GM23338 (cell line): ENCODE measurements around the gene GRIPAP1.

ENCODE experiments used
- CREB1 ChIP-seq: fragments of 250-450 bp; sonication (Bioruptor Pico); IDR thresholded peaks from 2 replicates; pipeline ENCODE4 v1.5.0; 2020; ENCODE audit warnings: low read depth, mild to moderate bottlenecking, moderate library complexity
- CTCF ChIP-seq, 2 experiments: fragments of 200-600 bp in 1 of 2; sonication (generic) in 1 of 2; conservative IDR thresholded peaks; 2 replicates each; pipeline versions ENCODE4 v1.5.1 to v1.6.1; 2016 to 2017; ENCODE audit warnings: antibody characterized with exemption in 2 of 2, low read depth in 2 of 2, mild to moderate bottlenecking in 2 of 2, moderate library complexity in 1 of 2
- EZH2 ChIP-seq: fragments of 200-600 bp; sonication (generic); IDR thresholded peaks from one replicate; pipeline ENCODE4 v1.8.0; 2017; ENCODE audit warnings: antibody characterized with exemption, mild to moderate bottlenecking, low read depth; ENCODE audit not compliant: unreplicated experiment
- EZH2phosphoT487 ChIP-seq: fragments of 200-600 bp; sonication (generic); IDR thresholded peaks from one replicate; pipeline ENCODE4 v1.8.1; 2018; ENCODE audit warnings: antibody characterized with exemption; ENCODE audit not compliant: unreplicated experiment
- JUNB ChIP-seq: IDR thresholded peaks from one replicate; pipeline ENCODE4 v1.6.1; 2016; ENCODE audit warnings: antibody characterized with exemption; ENCODE audit not compliant: unreplicated experiment
- NANOG ChIP-seq: IDR thresholded peaks from 2 replicates; pipeline ENCODE4 v1.6.1; 2016; ENCODE audit warnings: antibody characterized with exemption, borderline replicate concordance
- POLR2AphosphoS5 ChIP-seq: IDR thresholded peaks from 2 replicates; pipeline ENCODE4 v1.6.1; 2016; ENCODE audit warnings: antibody characterized with exemption, low read depth
- ZNF114 ChIP-seq: fragments of 250-450 bp; sonication (Bioruptor Pico); IDR thresholded peaks from 2 replicates; pipeline ENCODE4 v1.5.0; 2020; ENCODE audit warnings: mild to moderate bottlenecking, moderate library complexity
- TF ChIP-seq, protein P1 (sequence below): IDR thresholded peaks from one replicate; pipeline ENCODE4 v1.6.1; 2018; ENCODE audit warnings: antibody characterized with exemption; ENCODE audit not compliant: unreplicated experiment

DNA sequence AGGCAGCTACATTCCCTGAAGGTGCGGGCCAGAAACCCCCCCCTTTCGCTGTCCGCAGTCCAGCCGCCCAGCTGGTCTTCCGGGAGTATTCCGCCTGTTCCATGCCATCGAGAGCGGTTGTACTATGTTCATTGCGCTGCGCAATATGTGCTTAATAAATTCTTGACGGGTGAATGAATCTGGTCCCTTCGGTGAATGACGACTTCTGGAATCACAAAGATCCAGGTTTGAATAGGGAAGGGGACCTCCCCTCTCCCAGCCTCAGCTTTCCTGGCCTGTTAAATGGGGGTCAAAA is 41.9 kb upstream of the GRIPAP1 start:
- TF ChIP-seq CTCF (conservative IDR thresholded peaks at IDR 0.05; ENCODE audit: low read depth in 2 of 2) (no peak), CREB1 (no peak), EZH2 (no peak), POLR2AphosphoS5 (no peak), NANOG (no peak), EZH2phosphoT487 (no peak), JUNB (no peak), ZNF114 (no peak)
- TF ChIP-seq, protein P1, sequence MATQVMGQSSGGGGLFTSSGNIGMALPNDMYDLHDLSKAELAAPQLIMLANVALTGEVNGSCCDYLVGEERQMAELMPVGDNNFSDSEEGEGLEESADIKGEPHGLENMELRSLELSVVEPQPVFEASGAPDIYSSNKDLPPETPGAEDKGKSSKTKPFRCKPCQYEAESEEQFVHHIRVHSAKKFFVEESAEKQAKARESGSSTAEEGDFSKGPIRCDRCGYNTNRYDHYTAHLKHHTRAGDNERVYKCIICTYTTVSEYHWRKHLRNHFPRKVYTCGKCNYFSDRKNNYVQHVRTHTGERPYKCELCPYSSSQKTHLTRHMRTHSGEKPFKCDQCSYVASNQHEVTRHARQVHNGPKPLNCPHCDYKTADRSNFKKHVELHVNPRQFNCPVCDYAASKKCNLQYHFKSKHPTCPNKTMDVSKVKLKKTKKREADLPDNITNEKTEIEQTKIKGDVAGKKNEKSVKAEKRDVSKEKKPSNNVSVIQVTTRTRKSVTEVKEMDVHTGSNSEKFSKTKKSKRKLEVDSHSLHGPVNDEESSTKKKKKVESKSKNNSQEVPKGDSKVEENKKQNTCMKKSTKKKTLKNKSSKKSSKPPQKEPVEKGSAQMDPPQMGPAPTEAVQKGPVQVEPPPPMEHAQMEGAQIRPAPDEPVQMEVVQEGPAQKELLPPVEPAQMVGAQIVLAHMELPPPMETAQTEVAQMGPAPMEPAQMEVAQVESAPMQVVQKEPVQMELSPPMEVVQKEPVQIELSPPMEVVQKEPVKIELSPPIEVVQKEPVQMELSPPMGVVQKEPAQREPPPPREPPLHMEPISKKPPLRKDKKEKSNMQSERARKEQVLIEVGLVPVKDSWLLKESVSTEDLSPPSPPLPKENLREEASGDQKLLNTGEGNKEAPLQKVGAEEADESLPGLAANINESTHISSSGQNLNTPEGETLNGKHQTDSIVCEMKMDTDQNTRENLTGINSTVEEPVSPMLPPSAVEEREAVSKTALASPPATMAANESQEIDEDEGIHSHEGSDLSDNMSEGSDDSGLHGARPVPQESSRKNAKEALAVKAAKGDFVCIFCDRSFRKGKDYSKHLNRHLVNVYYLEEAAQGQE, result no peak
